IPS DF 19.7 (cell line): Measurements from ENCODE around the gene VAV2.

Source experiments
- DNase-seq: peaks from one replicate; pipeline ENCODE4 v3.0.0-alpha.2; 2013; ENCODE audit warnings: low read depth, low spot score

The VAV2 gene

DNA sequence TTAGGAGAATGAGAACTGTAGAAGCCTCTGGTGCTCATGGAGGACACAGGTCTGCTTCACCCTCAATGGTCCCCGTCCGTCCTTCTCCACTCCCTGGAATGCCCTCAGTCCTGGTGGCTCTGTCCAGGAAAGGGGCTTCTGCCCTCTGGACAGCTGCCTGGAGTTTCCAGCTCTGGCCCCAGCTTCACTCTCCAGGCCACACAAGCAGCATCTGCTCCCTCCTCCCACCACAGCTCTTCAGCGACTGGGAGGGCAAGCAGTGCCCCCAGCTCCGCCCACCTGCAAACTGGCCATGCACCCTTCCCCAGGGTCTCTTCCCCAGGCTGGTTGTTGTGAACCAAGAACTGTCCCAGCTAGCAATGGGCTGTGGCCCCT, 258.7 kb downstream of the VAV2 start:
- no peak for DNase-seq

DNA sequence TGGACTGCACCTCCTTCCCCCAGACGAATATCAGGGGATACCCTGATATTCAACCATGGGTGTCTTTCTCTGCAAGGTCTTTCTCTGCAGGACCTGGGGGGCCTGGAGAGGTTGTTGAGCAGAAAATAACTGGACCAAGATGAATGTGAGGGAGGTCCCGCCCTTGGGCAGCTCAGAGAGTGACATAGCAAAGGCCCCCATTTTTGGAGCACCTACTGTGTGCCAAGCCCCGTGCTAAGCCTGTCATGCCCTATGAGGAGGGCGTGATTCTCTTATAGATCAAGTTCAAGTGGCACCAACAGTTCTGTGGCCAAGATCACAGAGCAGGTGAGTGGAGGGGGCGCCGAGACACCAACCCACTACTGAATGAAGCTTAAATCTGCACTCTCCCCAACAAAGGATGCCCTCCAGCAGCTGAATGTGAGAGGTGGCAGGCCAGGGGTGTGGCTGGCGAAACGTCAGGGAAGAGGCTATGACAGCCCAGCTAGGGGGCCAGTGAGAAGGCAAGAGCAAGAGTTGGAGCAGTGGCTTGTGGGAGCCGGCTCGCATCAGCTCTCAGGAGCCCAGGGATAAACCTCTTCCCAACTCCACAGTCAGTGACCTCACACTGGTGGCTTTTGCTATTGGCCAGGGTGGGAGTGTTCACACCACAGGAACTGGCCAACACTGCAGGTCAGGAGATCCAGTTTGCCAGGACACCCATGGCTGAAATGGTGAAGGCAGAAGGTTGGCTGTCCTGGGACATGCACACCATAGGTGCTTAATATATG, 259.3 kb downstream of the VAV2 start:
- no peak for DNase-seq

DNA sequence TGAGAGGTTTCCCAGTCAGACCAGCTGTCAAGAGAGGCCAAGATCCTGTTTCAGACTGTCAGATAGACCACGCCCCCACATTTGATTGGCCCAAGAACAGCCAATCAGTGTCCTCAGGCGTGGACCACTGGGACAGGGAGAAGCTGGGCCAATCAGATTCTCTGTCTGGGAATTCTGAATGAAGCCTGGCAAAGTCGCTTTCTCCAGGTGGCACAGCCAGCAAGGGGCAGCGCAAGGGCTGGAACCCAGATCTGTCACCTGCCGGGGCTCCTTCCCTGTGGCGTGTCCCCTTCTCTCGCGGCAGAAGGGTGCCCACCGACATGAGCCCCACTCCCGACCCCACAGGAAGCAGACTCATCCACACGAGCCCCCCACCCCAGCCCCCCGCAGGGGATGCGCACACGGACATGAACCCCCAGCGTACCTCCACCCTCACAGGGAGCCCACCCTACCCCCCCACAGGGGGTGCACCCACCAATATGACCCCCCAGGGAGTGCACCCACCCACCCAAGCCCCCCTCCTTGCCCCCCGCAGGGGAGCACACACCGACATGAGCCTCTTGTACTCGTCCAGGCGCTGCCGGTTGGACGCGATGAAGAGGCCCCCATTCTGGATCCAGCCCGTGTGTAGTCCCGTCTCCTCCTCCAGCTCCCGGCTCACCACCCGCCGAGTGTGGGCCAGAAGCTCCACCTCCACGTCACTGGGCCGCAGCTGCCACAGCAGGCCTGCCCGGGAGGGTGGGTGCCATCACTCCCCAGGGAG, 260.1 kb downstream of the VAV2 start:
- DNase-seq: no peak

DNA sequence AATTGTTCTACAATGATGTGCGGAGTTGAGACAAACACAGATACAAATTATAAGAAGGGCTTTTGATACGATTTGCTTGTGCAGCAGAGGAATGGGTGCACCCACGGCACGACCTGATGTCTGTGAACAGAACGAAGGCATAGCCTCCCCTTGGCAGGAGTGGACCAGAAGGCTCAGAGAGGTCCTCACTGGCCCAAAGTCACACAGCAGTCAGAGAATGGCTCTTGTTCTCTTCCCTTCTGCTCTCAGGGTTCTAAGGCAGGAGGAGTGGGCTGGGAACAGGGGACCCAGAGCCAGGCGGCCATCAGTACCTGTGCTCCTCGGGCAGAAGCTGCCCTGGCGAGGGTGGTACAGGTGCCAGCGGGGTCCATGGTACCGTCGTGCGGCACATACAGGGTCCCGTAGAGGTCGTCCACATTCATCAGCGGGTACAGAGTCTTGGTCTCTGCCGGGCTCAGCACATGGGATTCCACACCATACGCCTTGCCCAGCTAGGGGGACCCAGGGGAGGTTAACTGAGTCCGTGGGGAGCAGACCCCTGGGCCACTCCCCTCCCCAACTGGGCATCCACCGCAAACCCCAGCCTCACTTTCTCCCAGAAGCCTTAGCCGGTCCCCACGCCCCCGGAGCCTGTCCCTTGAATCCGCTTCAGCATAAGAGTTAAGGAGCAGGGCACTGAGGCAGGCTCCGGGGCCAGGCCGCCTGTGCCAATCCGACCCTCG, 261.0 kb downstream of the VAV2 start:
- no peak for DNase-seq

DNA sequence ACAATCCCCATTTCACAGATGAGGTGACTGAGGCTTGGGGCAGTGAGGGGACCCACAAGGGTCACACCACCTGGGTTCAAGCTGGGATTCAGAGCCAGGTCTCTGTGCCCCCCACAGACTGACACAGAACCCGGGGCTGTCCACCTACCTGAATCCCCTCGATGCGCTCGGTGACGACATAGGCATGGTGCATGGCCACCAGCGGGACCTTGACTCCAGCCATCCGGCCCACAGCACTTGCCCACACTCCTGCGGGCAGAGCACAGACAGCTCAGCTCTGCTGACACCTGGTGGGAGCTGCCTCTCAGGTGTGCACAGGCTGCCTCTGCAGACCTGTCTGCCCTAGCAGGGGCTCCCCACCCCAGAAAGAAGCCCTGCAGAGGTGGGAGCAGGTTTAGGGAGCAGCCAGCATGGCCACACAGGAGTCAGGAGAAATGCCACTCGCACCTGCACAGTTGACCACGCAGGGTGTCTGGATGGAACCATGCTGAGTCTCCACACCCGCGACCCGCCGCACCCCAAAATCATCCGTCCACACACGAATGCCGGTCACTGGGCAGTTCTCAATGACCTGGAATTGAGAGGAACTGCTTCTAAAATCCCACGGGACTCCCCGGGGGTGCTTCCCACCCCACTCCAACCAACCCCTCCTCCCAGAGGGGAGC, 262.4 kb downstream of the VAV2 start:
- DNase-seq: no peak

DNA sequence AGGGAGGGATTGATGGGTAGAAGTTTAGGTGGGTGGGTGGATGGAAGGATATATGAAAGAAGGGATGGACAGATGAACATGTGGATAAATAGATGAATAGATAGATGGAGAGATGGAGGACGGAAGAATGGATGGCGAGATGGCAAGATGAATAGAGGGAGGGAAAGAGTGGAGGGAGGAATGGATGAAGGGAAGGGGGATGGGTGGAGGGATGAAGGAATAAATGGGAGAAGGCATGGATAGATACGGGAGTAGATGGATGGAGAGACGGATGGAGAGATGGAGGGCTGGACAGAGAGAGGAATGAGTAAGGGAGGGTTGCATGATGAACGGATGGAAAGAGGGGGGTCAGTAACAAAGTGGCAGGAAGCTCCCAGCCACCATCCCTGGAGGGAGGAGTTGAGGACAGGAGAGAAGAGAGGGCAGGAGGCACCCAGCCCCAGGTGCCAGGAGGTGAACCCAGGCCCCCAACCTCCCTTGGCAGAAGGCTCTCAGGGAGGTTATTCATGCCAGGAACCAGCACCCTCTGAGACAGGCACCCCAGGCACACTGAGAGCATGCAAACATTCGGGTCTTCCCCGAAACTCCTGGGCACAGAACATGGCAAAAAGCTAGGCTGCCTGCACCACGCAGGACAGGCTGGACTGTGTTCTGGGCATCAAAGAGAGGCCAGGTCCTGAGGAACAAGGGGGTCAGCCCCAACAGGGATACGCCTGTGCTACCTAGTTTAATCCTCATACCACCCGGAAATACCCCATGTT, 263.1 kb downstream of the VAV2 start:
- no peak for DNase-seq

DNA sequence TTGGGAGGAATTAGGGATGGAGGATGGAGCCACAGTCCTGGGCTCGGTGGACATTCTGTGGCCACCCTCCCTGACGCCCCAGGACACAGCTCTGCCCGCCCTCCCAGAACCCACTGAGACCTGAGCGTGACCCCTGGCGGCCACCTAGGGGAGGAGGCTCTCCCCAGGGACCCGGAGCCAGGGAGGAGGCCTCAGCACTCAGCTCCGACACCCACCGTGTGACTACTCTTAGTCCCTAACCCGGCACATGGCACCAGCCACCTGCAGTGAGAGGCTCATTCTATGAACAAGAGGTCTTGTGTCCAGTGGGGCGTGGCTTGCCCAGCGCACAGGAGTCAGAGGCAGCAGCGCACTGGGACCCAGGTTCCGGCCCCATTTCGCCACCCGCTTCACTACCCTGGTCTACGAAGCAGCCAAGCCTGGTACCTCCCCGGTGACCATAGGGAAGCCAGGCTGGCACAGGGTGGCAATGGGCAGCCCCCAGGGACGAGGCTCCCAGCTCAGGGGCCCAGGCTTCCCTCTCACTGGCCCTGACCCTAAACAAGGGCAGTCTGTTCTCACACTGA, 264.2 kb downstream of the VAV2 start:
- no peak for DNase-seq

DNA sequence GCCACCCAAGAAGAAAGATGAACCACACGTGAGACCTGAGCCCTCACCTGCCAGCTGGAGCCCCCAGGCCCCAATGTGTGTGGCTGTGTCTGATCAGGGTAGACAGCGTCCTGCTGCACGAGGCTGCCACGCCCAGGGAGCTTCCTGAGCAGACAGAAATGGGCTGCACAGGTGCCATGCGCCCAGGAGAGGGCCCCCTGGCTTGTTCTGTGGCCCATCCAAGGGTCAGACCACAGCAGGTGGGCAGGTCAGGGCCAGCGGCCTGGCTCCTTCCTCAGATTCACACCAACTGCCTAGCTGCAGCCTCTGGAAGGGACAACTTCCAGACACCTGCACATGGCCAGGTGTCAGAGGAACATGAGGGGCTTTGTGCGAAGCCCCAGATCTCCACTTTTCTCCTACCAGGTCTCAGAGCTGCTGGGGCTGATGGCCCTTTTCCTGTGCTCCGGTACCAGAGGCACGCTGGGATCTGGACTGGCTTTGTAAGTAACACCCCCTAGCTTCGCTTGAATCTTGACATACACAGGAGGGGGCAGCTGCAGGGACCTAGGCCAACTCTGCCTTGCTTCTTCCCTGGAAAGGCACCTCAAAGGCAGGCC, 264.7 kb downstream of the VAV2 start:
- no peak for DNase-seq

DNA sequence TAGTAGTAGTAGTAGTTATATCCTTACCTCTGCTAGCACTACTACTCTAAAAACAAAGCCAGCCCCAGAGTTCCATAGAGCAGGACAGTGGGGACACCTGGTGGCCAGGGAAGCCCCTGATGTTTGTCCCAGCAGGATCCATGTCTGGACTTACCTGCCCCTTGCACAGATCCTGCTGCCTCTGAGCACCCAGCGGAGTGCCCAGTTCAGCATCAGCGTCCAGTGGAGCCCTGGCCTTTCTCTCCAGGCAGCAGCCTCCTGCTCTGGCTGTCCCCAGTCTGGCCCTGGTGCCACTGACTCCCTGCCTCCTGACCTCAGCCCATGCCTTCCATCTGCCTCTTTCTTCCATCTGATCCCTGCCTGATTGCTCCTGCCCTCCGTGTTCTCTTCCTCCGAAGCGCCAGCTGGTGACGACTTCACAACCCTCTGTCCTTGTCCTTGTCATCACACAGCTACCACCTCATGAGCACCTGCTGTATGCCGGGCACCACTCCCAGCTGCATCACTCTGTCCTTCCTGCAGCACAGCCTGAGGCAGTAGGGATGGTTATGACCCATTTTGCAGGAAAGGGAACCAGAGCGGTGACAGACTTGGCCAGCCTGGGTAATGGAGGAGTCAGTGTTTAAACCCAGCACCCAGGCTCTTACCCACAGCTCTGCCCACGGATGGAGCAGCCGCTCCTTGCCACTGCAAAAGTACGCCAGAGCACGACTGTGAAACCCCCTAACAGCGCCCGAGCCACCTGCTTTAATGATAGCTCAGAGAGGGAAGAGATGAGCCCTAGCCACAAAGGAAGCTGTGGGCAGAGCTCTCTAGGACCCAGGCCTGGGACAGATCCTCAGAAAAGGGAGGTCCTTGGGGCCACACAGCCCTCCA, 265.5 kb downstream of the VAV2 start:
- no peak for DNase-seq

DNA sequence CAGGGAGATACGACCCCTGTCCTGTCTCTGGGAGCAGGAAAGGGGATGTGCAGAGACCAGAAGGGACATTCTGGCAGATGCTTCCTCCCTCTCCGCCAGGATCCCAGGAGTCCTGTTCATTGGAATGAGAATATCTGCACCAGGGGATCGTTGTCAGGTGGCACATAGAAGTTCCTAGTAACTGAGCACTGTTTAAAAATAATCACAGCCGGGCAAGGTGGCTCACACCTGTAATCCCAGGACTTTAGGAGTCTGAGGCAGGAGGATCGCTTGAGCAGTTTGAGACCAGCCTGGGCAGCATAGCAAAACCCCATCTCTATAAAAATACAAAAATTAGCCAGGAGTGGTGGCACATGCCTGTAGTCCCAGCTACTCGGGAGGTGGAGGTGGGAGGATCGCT, 266.2 kb downstream of the VAV2 start:
- DNase-seq: no peak

DNA sequence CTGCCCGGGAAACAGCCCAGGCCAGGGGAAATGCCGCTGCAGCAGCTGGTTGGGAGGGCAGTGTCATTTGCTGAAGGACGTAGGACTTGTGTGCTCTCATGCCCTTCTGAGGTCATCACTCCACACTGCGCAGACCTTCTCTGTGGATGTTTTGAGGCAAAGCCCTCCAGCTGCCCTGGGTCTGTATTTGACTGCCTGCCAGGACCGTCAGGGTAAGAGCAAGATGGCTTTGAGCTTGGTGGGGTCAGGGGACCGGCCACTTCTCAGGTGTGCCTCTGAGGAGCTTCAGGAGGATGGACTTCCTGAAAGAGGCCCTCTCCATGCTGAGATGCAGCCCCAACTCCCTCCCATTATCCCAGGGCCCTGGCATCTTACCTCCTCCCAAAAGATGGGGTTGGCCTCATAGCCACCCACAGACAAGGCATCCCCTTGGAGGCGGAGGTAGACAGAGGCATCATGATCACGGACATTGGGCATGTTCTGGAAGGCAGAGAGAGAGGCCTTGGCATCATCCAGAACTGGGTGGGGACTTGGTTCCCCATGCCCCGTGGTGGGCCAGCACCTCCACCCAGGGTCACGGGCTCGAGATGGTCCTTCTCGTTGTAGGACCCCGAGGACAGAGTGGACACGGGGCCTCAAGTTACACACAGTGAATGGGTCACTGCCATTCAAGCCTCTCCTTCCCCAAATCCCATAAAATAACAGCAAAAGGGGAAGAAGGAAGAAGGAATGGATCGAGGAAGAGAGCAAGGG, 273.4 kb downstream of the VAV2 start:
- DNase-seq: no peak

DNA sequence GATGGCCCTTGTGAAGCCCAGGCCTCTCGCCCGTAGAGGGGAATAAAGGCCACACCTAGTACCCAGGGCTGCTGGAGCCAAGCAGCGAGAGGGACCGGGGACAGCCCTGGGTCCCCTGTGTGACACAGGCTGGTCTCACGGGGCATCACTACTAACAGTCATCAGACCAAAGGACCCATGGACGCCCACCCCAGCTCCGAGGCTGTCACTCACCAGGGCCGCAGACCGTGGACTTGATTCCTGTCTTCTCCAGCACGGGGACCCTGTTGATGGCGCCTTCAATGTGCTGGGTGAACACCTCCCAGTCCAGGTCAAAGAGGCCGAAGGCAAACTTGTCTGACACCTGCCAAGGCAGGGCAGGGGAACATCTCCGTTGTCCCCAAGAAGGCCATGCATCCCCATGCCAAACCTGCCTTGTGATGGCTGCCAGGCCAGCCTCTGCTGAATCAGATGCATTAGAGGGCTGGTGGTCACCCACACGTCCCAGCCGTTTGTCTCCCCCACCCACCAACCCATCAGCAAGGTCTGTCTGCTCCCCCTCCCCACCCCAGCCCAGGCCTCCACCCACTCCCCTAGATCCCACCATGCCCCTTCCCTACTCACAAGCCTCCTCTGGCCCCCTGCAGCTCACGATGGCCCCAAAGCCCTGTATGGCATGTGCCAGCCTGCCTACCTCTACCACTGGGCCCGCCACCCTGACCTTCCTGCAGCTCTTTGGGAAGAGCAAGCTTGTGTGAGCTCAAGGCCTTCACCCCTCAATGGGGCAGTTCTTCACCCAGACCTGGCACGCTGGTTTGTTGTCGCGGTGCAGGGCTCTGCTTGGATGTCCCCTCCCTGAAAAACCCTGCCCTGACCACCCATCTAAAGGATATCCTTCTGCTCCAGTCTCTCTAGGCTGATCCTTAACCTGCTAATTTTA, 274.8 kb downstream of the VAV2 start:
- no peak for DNase-seq

DNA sequence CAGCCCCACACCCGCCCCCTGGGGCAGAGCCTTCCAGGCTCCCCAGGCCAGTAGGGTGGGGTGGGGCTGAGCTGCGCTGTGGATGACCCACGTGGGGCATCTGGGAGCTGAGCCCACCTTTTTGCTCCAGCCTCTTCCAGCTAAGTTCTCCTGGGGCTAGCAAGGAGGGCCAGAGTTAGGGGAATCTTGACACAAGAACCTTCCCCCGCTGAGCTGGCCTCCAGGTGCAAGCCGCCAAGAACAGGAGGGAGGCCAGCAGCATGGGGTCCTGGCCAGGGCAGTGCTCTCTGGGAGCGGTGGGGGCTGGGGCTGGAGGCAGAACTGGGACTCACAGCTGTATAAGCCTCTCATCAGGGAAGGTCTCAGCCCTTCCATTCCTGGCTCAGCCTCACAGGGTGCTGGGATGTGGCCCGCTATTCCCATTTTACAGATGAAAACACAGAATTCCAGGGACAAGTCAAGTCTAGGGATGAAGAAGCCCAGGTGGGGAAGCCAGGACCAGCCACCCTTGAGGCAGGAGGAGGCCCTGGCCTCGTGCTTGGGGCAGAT, 275.5 kb downstream of the VAV2 start:
- no peak for DNase-seq

DNA sequence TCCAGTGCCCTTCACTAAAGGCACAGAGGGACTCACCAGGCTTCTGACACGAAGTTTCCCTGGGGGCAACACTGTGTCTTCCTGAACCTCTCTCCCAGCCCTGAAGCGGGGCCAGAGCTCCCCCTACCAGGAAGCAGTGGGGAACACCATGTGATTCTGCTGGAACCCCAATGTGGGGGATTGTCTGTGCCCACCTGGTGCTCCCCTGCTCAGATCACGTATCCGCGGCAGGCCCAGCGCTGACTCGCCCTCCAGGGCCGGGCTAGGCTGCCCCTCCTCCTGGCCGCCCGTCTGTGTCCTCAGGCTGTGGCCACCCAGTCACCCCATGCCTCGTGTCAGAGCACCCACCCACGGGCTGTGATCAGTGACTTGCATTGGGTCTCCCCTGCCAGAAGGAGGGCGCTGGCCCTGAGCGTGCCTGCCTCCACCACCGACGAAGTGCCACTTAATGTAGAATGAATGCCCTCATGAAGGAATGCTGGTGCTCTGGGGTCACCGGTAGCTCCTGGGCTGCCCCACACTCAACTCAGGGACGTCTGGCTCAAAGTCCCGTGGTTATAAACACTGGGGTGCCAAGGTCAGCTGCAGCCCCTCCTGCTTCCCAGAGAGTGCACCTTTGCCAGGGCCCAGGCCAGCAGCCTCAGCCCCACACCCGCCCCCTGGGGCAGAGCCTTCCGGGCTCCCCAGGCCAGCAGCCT, 276.1 kb downstream of the VAV2 start:
- no peak for DNase-seq

DNA sequence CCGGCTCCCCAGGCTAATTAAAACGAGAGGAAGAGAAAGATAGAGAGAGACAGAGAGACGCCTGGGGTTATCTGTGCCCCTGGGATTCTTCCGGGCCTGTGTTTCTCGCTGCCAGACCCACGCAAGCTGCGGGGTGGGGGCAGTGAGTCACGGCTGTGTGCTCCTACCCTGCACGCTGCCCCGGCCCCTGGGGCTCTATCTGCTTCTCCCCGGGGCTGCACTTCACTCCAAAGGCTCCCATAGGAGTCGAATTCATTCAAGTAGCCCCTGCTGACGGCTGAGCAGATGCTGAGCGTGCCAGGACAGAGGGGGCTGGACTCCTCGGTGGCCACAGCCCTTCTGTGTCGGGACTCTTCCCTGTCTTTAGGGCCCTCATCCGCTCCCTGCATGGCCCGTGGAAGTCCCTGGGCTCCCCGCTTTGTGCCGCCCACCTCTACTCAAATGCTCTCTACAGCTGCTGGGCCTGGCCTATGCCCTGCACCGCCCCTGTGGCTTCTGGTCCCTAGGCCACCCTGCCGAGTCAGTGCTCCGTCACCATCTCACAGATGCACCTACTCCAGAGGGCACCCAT, 276.7 kb downstream of the VAV2 start:
- no peak for DNase-seq

DNA sequence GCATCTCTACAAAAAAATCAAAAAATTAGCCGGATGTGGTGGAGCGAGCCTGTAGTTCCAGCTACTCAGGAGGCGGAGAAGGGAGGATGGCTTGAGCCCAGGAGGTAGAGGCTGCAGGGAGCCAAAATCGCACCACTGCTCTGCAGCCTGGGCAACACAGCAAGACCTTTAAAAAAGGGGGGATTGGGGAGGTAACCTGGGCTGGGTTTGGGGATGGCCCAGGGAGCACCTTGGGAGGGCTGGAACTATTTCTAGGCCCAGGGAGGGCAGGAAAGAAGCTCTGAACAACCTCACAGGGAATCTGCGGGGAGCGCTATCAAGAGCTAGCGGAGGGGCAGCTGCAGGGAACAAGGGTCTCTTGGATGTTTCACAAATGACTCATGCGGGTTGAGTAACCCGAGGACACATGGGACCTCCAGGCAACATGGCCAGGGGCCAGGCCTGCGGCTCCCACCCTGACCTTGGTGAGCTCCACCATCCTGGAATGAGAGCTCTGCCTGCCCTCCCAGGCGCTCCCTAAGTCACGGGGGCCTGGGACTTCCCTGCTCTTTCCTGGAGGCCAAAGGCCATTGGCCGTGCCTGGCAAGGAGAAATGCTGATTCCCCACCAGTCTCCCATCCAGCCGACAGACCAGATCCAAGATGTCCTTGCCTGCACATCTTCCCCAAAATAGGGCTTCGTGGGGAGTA, 277.4 kb downstream of the VAV2 start:
- no peak for DNase-seq
